ENCODE data around the gene SIGLEC11.

DNA sequence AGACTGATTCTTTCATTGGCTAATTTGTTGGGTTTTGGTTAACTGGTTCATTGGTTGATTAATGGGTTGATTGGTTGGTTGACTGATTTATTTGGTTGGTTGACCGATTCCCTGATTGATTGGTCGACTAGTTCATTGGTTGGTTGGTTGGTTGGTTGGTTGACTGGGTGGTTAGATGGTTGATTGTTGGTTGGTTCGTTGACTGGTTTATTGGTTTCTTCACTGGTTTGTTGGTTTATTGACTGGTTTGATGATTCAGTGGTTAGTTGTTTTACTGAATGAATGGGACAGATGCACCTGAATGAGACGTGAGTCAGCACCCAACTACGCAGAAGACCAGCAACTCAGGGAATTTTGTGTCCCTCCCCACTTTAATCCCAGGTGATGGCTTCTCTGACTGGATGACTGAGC lies 28.9 kb downstream of the SIGLEC11 start:
- TF ChIP-seq, protein P1, sequence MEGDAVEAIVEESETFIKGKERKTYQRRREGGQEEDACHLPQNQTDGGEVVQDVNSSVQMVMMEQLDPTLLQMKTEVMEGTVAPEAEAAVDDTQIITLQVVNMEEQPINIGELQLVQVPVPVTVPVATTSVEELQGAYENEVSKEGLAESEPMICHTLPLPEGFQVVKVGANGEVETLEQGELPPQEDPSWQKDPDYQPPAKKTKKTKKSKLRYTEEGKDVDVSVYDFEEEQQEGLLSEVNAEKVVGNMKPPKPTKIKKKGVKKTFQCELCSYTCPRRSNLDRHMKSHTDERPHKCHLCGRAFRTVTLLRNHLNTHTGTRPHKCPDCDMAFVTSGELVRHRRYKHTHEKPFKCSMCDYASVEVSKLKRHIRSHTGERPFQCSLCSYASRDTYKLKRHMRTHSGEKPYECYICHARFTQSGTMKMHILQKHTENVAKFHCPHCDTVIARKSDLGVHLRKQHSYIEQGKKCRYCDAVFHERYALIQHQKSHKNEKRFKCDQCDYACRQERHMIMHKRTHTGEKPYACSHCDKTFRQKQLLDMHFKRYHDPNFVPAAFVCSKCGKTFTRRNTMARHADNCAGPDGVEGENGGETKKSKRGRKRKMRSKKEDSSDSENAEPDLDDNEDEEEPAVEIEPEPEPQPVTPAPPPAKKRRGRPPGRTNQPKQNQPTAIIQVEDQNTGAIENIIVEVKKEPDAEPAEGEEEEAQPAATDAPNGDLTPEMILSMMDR (IDR thresholded peaks at IDR 0.05; ENCODE audit: low read length): no peak
- no peak for TF ChIP-seq EZH2 (IDR thresholded peaks at IDR 0.05; ENCODE audit: borderline replicate concordance, low read length)

All from OCI-LY1 (cell line).